ENCODE measurements around the gene LACTB. TPM values are rescaled to one million over a fixed set of nuclear protein-coding genes. Genes with fewer than 3 reads are reported as not detected.
A peak's percentile ranks its signal among the peaks of the same experiment; 100 is the strongest.

The LACTB gene
- total RNA-seq, 3 donors from 2014 or later (not counting 1 experiment from before 2014, with no cell fraction given) = 17.1 to 29.1 (median 26.4) TPM

GRCh38 chr15:63160638-63161037 is 39.0 kb downstream of the LACTB start:
- Histone ChIP-seq H3K27me3 (ENCODE audit: control insufficient read depth, insufficient read depth, low read length) (no peaks in the 10 kb centered on the region), H3K9me3 (ENCODE audit: control insufficient read depth, insufficient read depth, low read length) (no peaks in the 10 kb centered on the region), H3K27ac (ENCODE audit: low read length) (no peak overlapping the region), H3K4me3 (ENCODE audit: low read length) (no peak overlapping the region), H3K4me1 (ENCODE audit: control insufficient read depth, insufficient read depth, low read length) (peaks cover 6% of the 10 kb centered on the region), H3K36me3 (ENCODE audit: control insufficient read depth, insufficient read depth, low read length) (no peaks in the 10 kb centered on the region)
- H3K27me3 Mint-ChIP-seq (ENCODE audit: low read depth in 2 of 2) = no peaks in the 10 kb centered on the region
- H3K27ac Mint-ChIP-seq = no peak overlapping the region
- no peak for TF ChIP-seq CTCF (IDR thresholded peaks at IDR 0.05)
- no peak for DNase-seq
- H3K36me3 Mint-ChIP-seq = no peaks in the 10 kb centered on the region
- intact Hi-C loops (cut with micrococcal nuclease) = no loop called here
- ATAC-seq = no peak
- no peaks in the 10 kb centered on the region for H3K9me3 Mint-ChIP-seq
- H3K4me3 Mint-ChIP-seq = peak overlapping the region; percentile 53
- H3K4me1 Mint-ChIP-seq = peaks cover 14 to 15% of the 10 kb centered on the region in 2 donors

DNA sequence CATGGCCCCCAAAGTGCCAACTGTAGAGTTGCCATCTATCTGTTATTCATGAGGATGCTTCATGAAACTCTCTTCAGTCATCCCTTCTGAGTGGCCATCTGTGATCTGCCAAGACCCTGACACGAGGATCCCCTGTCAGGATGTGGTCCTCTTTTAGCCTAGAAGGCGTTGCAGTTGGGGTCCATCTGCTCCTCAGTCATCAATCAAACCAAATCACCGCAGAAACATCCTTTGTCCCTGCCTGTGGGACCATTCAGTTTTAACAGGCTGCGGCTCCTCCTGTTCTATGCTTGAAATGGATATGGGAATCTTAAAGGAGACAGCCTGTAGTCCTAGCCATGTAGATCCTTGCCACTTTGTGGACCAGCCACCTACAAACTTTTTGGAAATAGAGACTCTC is 41.6 kb downstream of the LACTB start:
- Mint-ChIP-seq H3K27ac (no peak overlapping the region), H3K27me3 (ENCODE audit: low read depth in 2 of 2) (no peaks in the 10 kb centered on the region)
- no peak overlapping the region for H3K27ac ChIP-seq (ENCODE audit: low read length)

DNA sequence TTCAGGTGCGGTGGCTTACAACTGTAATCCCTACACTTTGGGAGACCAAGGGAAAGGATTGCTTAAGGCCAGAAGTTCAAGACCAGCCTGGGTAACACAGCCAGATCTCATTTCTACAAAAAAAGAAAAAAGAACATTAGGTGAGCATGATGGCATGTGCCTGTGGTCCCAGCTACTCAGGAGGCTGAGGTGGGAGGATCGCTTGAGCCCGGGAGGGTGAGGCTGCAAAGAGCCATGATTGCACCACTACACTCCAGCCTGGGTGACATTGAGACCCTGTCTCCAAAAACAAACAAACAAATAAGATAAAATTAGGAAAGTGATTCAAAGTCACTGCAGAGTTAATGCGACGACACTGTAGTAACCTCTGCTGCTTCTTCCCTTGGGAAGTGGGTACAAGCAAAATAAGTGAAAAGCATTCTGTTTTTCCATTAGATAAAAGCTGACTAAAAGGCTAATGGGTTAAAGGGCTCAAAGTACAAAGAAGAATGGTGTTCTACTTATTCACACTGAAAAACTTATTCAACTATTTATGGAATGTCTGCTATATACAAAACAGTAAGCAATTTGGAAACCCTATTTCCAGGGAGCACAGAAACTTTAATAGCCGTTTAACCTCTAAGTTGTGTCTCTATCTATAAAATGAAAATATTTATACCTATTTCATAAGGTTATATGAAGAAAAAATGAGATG is 43.7 kb downstream of the LACTB start:
- intact Hi-C loops (cut with micrococcal nuclease) = loop anchor here (5.0 kb wide), 1 partner anchor 237 kb away; no protein-coding TSS in a partner anchor
- no peak for TF ChIP-seq CTCF (IDR thresholded peaks at IDR 0.05)
- H3K4me1 Mint-ChIP-seq = peaks cover 0 to 5% of the 10 kb centered on the region in 2 donors

More for the DNA sequence above, 41.6 kb downstream of the LACTB start:
- H3K36me3 ChIP-seq (ENCODE audit: control insufficient read depth, insufficient read depth, low read length) = no peaks in the 10 kb centered on the region
- H3K4me1 ChIP-seq (ENCODE audit: control insufficient read depth, insufficient read depth, low read length) = peaks cover 2% of the 10 kb centered on the region
- Mint-ChIP-seq H3K4me1 (peaks cover 0 to 5% of the 10 kb centered on the region in 2 donors), H3K9me3 (no peaks in the 10 kb centered on the region), H3K4me3 (no peak overlapping the region), H3K36me3 (no peaks in the 10 kb centered on the region)
- H3K9me3 ChIP-seq (ENCODE audit: control insufficient read depth, insufficient read depth, low read length) = no peaks in the 10 kb centered on the region
- no peak for TF ChIP-seq CTCF (IDR thresholded peaks at IDR 0.05)
- no peaks in the 10 kb centered on the region for H3K27me3 ChIP-seq (ENCODE audit: control insufficient read depth, insufficient read depth, low read length)
- DNase-seq (no peak), ATAC-seq (no peak)
- intact Hi-C loops (cut with micrococcal nuclease) = no loop called here
- WGBS (ENCODE audit: insufficient coverage) = 86% methylated on average over 4 of the region's 4 CpGs
- no peak overlapping the region for H3K4me3 ChIP-seq (ENCODE audit: low read length)

DNA sequence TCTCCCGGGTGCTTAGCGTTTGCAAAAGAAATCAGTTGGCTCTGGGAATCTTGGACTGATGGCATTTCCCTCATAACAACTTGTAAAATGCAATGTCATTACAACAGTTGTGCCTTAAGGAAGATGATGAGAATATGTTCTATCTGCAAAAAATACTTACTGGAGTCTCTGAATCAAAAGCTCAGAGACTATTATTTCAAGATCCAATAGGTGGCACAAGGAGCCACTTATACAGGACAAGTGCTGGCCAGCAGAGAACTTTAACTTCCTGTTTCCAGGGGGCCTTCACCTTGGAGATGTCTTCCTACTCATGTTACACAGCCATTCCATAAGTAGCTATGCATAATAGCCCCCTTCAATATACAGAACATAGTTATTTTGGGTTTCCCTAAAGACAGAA is 44.6 kb downstream of the LACTB start:
- Histone ChIP-seq H3K36me3 (ENCODE audit: control insufficient read depth, insufficient read depth, low read length) (no peaks in the 10 kb centered on the region), H3K4me1 (ENCODE audit: control insufficient read depth, insufficient read depth, low read length) (no peaks in the 10 kb centered on the region), H3K9me3 (ENCODE audit: control insufficient read depth, insufficient read depth, low read length) (no peaks in the 10 kb centered on the region), H3K4me3 (ENCODE audit: low read length) (no peak overlapping the region), H3K27me3 (ENCODE audit: control insufficient read depth, insufficient read depth, low read length) (no peaks in the 10 kb centered on the region), H3K27ac (ENCODE audit: low read length) (no peak overlapping the region)
- H3K9me3 Mint-ChIP-seq = no peaks in the 10 kb centered on the region
- H3K27ac Mint-ChIP-seq = no peak overlapping the region
- peaks cover 0 to 5% of the 10 kb centered on the region in 2 donors for H3K4me1 Mint-ChIP-seq
- TF ChIP-seq CTCF (IDR thresholded peaks at IDR 0.05) = no peak
- ATAC-seq (peak; percentile 43 to 63 (median 60)), DNase-seq (peak in 1 of 2 donors; percentile 43)
- intact Hi-C loops (cut with micrococcal nuclease) = loop anchor here (5.0 kb wide), 1 partner anchor 236 kb away; no protein-coding TSS in a partner anchor
- H3K27me3 Mint-ChIP-seq (ENCODE audit: low read depth in 2 of 2) = no peaks in the 10 kb centered on the region
- WGBS (ENCODE audit: insufficient coverage) = 91% methylated on average over 2 of the region's 2 CpGs
- no peak overlapping the region for H3K4me3 Mint-ChIP-seq
- H3K36me3 Mint-ChIP-seq = no peaks in the 10 kb centered on the region

More for the DNA sequence above, 43.7 kb downstream of the LACTB start:
- no peaks in the 10 kb centered on the region for H3K36me3 ChIP-seq (ENCODE audit: control insufficient read depth, insufficient read depth, low read length)
- Mint-ChIP-seq H3K9me3 (no peaks in the 10 kb centered on the region), H3K27me3 (ENCODE audit: low read depth in 2 of 2) (no peaks in the 10 kb centered on the region), H3K36me3 (no peaks in the 10 kb centered on the region), H3K27ac (no peak overlapping the region), H3K4me3 (no peak overlapping the region)
- no peak overlapping the region for H3K27ac ChIP-seq (ENCODE audit: low read length)
- WGBS (ENCODE audit: insufficient coverage) = 100% methylated on average over 5 of the region's 6 CpGs
- no peaks in the 10 kb centered on the region for H3K27me3 ChIP-seq (ENCODE audit: control insufficient read depth, insufficient read depth, low read length)
- no peaks in the 10 kb centered on the region for H3K4me1 ChIP-seq (ENCODE audit: control insufficient read depth, insufficient read depth, low read length)
- DNase-seq = no peak
- no peaks in the 10 kb centered on the region for H3K9me3 ChIP-seq (ENCODE audit: control insufficient read depth, insufficient read depth, low read length)
- no peak overlapping the region for H3K4me3 ChIP-seq (ENCODE audit: low read length)
- ATAC-seq = no peak
